GM19023 (cell line): ENCODE data around the gene KCNH2.
A peak's percentile ranks its signal among the peaks of the same experiment; 100 is the strongest.

Source experiments
- ATAC-seq: cut with Tn5 transposase; IDR thresholded peaks from one replicate; pipeline ENCODE4 v1.9.1; 2021; ENCODE audit warnings: mild to moderate bottlenecking, moderate library complexity; ENCODE audit not compliant: unreplicated experiment

KCNH2 gene

GRCh38 chr7:150962553-150963399 is 15.3 kb downstream of the KCNH2 start:
- ATAC-seq = peak; percentile 79

GRCh38 chr7:150962290-150962552 is 15.9 kb downstream of the KCNH2 start:
- no peak for ATAC-seq

- no peak for ATAC-seq
Observed at GRCh38 chr7:150961510-150962289, 16.4 kb downstream of the KCNH2 start.

- ATAC-seq = no peak
Observed at GRCh38 chr7:150959739-150960734, 18.1 kb downstream of the KCNH2 start.

GRCh38 chr7:150959081-150959480 is 19.0 kb downstream of the KCNH2 start:
- ATAC-seq = no peak

GRCh38 chr7:150958597-150958996 is 19.5 kb downstream of the KCNH2 start:
- ATAC-seq = no peak

- ATAC-seq = no peak
Observed at GRCh38 chr7:150958062-150958552, 20.0 kb downstream of the KCNH2 start.

- ATAC-seq = no peak
Observed at GRCh38 chr7:150957133-150958020, 20.7 kb downstream of the KCNH2 start.

- no peak for ATAC-seq
Observed at GRCh38 chr7:150956395-150957132, 21.6 kb downstream of the KCNH2 start.

- no peak for ATAC-seq
Observed at GRCh38 chr7:150955519-150956394, 22.4 kb downstream of the KCNH2 start.

GRCh38 chr7:150954986-150955518 is 23.1 kb downstream of the KCNH2 start:
- ATAC-seq = no peak

- no peak for ATAC-seq
Observed at GRCh38 chr7:150954201-150954985, 23.7 kb downstream of the KCNH2 start.

GRCh38 chr7:150953061-150953997 is 24.8 kb downstream of the KCNH2 start:
- no peak for ATAC-seq

- ATAC-seq = no peak
Observed at GRCh38 chr7:150952331-150953050, 25.6 kb downstream of the KCNH2 start.

- no peak for ATAC-seq
Observed at GRCh38 chr7:150951521-150951920, 26.6 kb downstream of the KCNH2 start.

- ATAC-seq = no peak
Observed at GRCh38 chr7:150951181-150951520, 27.0 kb downstream of the KCNH2 start.
